NCI-H1436 (cell line): ENCODE measurements around the gene SYT17.

Experiments
- DNase-seq: peaks from one replicate; lab custom pipeline; 2025; lab: John Stamatoyannopoulos, UW

SYT17 gene

GRCh38 chr16:19264123-19264673, 96.2 kb downstream of the SYT17 start:
- DNase-seq: no peak

GRCh38 chr16:19265380-19265930, 97.4 kb downstream of the SYT17 start:
- no peak for DNase-seq

DNA sequence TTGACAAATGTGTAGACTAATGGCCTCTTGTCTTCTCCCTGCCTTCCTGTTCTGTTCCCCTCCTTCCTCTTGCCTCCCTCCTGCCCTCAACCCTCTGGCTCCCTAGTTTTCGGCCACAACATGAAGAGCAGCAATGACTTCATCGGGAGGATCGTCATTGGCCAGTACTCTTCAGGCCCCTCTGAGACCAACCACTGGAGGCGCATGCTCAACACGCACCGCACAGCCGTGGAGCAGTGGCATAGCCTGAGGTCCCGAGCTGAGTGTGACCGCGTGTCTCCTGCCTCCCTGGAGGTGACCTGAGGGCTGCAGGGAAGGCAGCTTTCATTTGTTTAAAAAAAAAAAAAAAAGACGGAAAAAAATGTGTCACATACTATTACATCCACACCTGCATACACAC, 98.7 kb downstream of the SYT17 start:
- DNase-seq: no peak

DNA sequence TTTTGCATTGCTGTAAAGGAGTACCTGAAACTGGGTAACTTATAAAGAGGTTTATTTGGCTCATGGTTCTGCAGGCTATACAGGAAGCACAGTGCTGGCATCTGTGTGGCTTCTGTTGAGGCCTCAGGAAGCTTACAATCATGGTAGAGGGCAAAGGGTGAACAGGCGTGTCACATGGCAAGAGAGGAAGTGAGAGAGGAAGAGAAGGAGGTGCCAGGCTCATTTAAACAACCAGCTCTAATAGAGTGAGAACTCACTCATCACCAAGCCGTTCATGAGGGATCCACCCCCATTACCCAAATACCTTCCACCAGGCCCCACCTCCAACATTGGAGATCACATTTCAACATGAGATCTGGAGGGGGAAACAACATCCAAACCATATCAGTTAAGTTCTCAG, 101.1 kb downstream of the SYT17 start:
- DNase-seq: no peak

DNA sequence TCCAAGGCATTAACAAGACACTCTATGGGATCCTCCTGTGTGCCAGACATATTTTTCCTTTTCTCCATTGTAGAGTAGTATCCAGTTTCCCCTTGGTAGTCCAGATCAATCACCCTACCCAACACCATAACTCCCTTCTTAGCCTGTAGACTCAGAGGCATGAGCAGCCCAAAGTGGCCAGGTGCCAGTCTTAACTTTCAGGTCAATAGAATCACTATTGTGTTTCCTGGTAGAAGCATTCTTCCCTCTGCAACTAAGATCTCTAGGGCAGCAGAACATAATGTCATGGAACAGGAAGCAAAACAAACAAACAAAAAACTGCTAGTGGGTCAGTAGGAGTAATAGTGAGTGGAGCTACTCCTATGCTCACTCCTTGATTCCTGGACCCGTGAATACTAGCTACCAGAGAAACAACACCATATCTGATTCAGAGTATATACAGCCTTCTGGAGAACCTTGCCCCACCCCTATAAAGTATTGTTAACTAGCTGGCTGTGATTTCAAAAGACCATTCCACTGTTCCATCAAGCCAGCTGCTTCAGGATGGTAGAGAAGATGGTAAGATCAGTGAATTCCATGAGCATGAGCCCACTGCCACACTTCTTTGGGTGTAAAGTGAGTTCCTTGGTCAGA, 106.2 kb downstream of the SYT17 start:
- DNase-seq: no peak

DNA sequence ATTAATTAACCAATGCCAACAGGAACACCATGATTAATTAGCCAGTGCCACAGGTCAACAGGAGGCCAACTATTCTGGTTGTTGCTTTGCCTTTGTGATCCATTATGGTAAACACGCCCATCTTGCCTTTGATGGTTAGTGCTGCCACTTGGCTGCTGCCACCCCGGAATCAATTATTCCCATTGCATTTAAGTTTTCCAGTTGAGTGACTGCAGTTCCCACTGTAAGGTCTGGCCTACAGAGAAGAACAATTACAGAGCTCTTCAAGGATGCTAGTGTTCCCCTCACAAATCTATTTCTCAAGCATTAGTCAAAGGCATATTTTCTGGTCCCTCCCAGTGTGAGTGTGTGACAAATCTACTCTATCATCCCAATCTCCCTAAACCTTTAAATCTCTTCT, 110.4 kb downstream of the SYT17 start:
- no peak for DNase-seq

GRCh38 chr16:19281246-19281645, 113.2 kb downstream of the SYT17 start:
- no peak for DNase-seq

- DNase-seq: no peak
These were observed 114.1 kb downstream of the SYT17 start for GRCh38 chr16:19282101-19282500.

GRCh38 chr16:19283637-19284036, 115.6 kb downstream of the SYT17 start:
- no peak for DNase-seq

DNA sequence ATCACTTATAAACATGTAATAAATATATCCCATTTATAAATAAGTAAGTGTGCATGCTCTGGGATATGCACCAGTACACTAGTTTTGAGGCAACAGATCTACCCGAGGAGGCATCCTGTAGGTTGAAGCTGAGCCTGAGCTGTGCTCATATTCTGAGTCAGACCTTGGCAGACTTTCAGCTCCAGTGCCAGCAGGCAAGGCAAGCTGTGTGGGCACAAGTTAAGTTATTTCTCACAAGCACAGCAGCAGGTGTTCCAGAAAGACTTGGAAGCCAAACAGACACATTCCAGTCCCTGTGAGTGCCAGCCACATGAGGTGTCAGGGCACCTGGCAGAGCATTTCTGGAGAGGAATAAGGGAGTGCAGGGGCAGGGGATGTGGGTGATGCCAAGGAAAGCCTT, 116.2 kb downstream of the SYT17 start:
- DNase-seq: no peak

- no peak for DNase-seq
These were observed 117.4 kb downstream of the SYT17 start, which contains the start of gene CLEC19A for GRCh38 chr16:19285431-19285830. Gene CLEC19A, plus strand, starts transcription at chr16:19285731. Its CDS starts 121 bp downstream, at chr16:19285852.

DNA sequence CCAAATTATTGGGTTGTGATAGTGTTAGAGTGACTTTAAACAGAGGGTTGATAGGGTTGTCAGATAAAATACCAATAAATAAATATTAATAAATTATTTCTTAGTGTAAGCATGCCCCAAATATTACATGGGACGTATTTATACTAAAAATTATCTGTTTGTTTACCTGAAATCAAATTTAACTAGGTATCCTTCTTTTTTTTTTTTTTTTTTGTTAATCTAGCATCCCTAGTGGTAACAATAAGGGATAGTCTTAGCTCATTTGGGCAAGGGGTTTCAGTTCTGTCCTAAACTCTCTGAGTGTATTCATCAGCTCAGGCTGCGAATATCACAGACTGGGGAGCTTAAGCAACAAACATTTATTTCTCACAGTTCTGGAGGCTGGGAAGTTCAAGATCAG, 118.8 kb downstream of the SYT17 start:
- DNase-seq: no peak

GRCh38 chr16:19287241-19287640, 119.2 kb downstream of the SYT17 start:
- no peak for DNase-seq

- no peak for DNase-seq
These were observed 121.1 kb downstream of the SYT17 start for GRCh38 chr16:19288872-19289799.

DNA sequence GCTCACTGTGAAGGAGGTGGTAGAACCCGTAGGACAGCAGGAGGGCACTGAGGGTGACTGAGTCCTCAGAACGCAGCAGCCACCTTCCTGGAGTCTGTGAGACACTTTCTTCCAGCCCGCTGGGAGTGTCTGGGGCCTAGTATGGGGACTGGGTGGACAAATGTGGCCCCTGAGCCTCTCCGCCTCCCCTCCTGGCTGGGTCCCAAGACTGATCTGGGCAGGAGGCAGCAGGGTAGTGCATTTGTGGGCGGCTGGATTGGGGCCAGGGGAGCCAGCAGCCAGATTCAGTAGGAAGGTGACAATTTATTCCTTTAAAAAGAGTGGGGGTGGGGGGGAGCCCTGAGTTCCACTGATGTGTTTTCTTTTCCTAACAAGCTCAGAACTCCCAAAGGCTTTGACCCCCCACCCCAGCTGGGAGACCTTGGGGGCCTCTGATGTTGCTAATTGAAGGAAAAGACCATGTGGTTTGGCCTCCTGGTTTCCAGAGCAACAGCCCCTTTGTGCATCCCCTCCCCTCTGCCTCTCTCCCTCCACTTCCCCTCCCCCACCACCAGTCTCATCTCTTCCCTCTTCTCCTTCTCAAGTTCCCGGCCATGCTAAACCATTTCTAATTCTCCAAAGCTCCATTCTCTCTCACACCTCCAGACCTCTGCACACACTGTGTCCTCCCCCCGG, 121.9 kb downstream of the SYT17 start:
- DNase-seq: no peak

DNA sequence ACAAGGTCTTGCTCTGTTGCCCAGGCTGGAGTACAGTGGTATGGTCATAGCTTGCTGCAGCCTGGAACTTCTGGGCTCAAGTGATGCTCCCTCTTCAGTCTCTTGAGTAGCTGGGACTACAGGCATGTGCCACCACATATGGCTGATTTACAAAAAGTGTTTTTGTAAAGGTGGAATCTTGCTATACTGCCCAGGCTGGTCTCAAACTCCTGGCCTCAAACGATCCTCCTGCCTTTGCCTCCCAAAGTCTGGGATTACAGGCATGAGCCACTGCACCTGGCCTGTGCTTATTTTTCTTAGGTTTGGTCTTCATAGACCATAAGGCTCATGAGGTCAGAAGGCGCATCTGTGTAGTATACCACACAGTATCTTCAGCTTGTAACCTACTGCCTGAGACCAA, 122.8 kb downstream of the SYT17 start:
- no peak for DNase-seq

GRCh38 chr16:19291475-19291874, 123.4 kb downstream of the SYT17 start:
- no peak for DNase-seq

- DNase-seq: no peak
These were observed 124.1 kb downstream of the SYT17 start for GRCh38 chr16:19292186-19292585.

GRCh38 chr16:19294156-19294649, 126.2 kb downstream of the SYT17 start:
- DNase-seq: no peak

DNA sequence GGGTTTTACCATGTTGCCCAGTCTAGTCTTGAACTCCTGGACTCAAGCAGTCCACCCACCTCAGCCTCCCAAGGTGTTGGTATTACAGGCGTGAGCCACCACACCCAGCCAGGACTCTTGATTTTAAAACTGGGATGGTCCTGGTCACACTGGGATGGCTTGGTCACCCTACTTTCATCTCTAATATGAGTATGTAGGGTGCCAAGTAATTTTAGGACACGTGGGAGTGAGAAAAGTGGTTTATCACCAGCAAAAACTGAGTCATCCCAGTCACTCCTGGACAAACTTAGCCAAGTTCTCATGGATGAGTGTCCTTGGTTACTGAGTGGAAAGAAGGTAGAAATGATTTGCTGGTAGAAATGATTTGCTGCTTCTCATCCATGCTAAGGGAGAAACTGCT, 127.4 kb downstream of the SYT17 start:
- no peak for DNase-seq

DNA sequence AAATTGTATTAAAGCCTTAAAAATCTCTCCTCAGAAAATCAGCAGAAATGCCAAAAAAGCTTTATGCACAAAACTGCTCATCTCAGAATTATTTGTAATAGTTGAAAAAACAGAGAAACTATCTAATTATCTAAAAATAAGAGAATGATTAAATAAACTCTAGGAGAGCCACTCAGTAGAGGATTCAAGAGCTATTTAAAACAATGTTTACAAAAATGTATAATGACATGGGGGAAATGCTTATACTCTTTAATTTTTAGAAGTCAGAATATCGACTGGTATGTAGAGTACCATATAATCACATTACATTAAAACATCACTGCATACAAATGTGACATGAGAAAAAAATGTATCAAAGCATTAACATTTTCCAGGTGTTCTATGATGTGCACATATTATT, 129.4 kb downstream of the SYT17 start:
- no peak for DNase-seq

GRCh38 chr16:19299565-19299964, 131.5 kb downstream of the SYT17 start:
- no peak for DNase-seq
